ENCODE measurements around the gene DCP2.
"Not testable (repeated sequence)": the region's sequence is repeated elsewhere in the genome, so short reads cannot be mapped to it uniquely, and the experiment has no call there.

Gene DCP2

DNA sequence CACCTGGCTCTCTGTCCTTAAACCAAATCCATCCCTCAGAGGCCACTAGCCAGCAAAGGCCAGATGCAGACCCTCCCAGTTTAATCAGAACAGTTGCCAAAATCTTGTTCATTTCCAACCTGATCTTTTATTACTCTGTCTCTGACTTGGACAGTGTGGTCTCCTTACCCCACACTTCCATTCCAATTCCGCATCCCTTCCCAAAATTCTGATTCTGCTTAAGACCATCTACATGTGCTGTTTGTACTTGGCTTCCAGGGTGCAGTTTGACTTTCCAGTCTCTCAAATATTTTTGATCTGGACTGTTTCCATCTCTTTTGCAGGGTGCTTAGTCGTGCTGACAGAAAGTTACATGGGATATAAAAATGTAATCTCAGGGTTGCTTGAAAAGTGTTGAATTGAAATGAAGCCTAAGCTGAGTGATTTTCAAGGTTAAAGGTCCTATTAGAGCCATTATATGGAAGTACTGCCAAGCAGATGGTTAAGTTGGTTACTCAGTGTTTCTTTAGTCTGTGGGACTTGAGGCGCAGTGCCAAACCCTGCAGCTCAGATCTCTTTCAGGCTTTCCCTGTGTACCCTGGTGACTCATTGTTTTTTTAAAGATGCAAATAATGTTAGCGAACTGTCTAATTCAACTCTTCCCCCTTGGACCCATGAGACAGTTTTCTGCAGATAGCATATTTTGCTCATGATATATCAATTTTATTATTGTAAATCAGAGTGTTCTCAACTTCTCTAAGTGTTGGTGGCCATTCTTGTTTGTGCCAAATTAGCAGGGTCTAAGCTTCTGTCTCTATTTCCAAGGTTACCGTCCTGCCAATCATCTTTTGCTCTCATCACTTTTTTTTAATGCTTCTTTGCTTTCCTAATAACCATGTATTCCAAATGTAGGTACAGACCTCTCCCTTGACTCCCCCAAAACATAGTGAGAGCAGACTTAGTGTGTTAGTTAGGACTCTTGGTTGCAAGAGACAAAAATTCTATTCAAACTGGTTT, 18.2 kb upstream of the DCP2 start (continued):
- TF ChIP-seq ZBTB44 (tag by site-specific recombination; IDR thresholded peaks at IDR 0.05) (peak; percentile 44; the same call in 1 of the 2 replicates), ZNF335 (tag by site-specific recombination; conservative IDR thresholded peaks at IDR 0.05) (0 out of 2 replicates have a peak, but pooled peaks have one; percentile 20), ZNF366 (tag by site-specific recombination; conservative IDR thresholded peaks at IDR 0.05) (peak; percentile 35; the same call in 1 of the 2 replicates), ZNF266 (tag by site-specific recombination; IDR thresholded peaks at IDR 0.05; ENCODE audit: low read depth) (no peak), FEZF1 (tag by site-specific recombination; IDR thresholded peaks at IDR 0.05) (no peak), ZNF112 (tag by site-specific recombination; IDR thresholded peaks at IDR 0.05) (no peak), OSR2 (tag by site-specific recombination; IDR thresholded peaks at IDR 0.05) (peak; percentile 14; the same call in 1 of the 2 replicates), INSM2 (tag by site-specific recombination; IDR thresholded peaks at IDR 0.05) (no peak), KLF8 (tag by site-specific recombination; IDR thresholded peaks at IDR 0.05) (0 out of 2 replicates have a peak, but pooled peaks have one; percentile 26), ZNF114 (tag by site-specific recombination; IDR thresholded peaks at IDR 0.05) (no peak)
- TF ChIP-seq, protein P1, sequence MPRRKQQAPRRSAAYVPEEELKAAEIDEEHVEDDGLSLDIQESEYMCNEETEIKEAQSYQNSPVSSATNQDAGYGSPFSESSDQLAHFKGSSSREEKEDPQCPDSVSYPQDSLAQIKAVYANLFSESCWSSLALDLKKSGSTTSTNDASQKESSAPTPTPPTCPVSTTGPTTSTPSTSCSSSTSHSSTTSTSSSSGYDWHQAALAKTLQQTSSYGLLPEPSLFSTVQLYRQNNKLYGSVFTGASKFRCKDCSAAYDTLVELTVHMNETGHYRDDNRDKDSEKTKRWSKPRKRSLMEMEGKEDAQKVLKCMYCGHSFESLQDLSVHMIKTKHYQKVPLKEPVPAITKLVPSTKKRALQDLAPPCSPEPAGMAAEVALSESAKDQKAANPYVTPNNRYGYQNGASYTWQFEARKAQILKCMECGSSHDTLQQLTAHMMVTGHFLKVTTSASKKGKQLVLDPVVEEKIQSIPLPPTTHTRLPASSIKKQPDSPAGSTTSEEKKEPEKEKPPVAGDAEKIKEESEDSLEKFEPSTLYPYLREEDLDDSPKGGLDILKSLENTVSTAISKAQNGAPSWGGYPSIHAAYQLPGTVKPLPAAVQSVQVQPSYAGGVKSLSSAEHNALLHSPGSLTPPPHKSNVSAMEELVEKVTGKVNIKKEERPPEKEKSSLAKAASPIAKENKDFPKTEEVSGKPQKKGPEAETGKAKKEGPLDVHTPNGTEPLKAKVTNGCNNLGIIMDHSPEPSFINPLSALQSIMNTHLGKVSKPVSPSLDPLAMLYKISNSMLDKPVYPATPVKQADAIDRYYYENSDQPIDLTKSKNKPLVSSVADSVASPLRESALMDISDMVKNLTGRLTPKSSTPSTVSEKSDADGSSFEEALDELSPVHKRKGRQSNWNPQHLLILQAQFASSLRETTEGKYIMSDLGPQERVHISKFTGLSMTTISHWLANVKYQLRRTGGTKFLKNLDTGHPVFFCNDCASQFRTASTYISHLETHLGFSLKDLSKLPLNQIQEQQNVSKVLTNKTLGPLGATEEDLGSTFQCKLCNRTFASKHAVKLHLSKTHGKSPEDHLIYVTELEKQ (tag by site-specific recombination; IDR thresholded peaks at IDR 0.05; ENCODE audit: borderline replicate concordance): 0 out of 2 replicates have a peak, but pooled peaks have one; percentile 41

DNA sequence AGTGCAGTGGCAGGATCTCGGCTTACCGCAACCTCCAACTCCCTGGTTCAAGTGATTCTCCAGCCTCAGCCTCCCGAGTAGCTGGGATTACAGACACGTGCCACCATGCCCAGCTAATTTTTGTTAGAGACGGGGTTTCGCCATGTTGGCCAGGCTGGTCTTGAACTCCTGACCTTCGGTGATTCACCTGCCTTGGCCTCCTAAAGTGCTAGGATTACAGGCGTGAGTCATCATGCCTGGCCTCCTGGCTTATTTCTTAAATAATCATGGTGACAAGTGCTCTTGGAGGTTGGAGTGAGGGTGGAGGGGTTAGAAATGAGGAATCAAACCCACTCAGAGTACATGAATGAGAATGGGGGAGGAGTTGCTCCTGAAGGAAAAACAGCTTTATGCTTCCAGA, 16.7 kb upstream of the DCP2 start:
- H3K9me3 ChIP-seq (ENCODE audit: control insufficient read depth, insufficient read depth, low read depth, low read length); H3K27ac ChIP-seq (ENCODE audit: extremely low read depth, low read depth, low read length); H3K36me3 ChIP-seq (ENCODE audit: control insufficient read depth in 2 of 2, insufficient read depth in 1 of 2, low read length in 2 of 2); H3K4me3 ChIP-seq (ENCODE audit: low read depth, low read length); CTCF ChIA-PET: not testable (repeated sequence)
- POLR2A ChIA-PET: interaction anchor here (1.6 to 3.9 kb wide), 2 partner anchors 16 to 38 kb away, joined by 6 to 23 read pairs; partner anchors contain the start of genes DCP2 and REEP5
- peaks cover 14% of the 10 kb centered on the region for H3K4me1 ChIP-seq (ENCODE audit: control insufficient read depth, insufficient read depth, low read length)
- TF ChIP-seq YY2 (tag by site-specific recombination; IDR thresholded peaks at IDR 0.05): peak; percentile 61
- peak; percentile 60; the same call in 1 of the 2 replicates for TF ChIP-seq ZNF629 (tag by site-specific recombination; IDR thresholded peaks at IDR 0.05)
- TF ChIP-seq ZNF2 (tag by site-specific recombination; IDR thresholded peaks at IDR 0.05): 0 out of 2 replicates have a peak, but pooled peaks have one; percentile 51
- TF ChIP-seq ZNF398 (tag by site-specific recombination; IDR thresholded peaks at IDR 0.05): peak; percentile 35; the same call in 1 of the 2 replicates
- TF ChIP-seq BCL11A (tag by site-specific recombination; IDR thresholded peaks at IDR 0.05; ENCODE audit: low read depth): peak; percentile 40; the same call in 1 of the 2 replicates
- TF ChIP-seq EGR2 (tag by site-specific recombination; IDR thresholded peaks at IDR 0.05; ENCODE audit: low read depth): peak; percentile 46; the same call in 1 of the 2 replicates
- TF ChIP-seq, protein P2, sequence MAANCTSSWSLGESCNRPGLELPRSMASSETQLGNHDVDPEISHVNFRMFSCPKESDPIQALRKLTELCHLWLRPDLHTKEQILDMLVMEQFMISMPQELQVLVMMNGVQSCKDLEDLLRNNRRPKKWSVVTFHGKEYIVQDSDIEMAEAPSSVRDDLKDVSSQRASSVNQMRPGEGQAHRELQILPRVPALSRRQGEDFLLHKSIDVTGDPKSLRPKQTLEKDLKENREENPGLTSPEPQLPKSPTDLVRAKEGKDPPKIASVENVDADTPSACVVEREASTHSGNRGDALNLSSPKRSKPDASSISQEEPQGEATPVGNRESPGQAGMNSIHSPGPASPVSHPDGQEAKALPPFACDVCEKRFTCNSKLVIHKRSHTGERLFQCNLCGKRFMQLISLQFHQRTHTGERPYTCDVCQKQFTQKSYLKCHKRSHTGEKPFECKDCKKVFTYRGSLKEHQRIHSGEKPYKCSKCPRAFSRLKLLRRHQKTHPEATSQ (tag by site-specific recombination; IDR thresholded peaks at IDR 0.05): peak; percentile 7; the same call in 1 of the 2 replicates
- TF ChIP-seq, protein P3, sequence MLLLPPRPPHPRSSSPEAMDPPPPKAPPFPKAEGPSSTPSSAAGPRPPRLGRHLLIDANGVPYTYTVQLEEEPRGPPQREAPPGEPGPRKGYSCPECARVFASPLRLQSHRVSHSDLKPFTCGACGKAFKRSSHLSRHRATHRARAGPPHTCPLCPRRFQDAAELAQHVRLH (tag by site-specific recombination; IDR thresholded peaks at IDR 0.05): peak; percentile 9; the same call in 1 of the 2 replicates
- peak; percentile 53 for TF ChIP-seq ZFHX2 (tag by site-specific recombination; conservative IDR thresholded peaks at IDR 0.05)
- TF ChIP-seq, protein P4, sequence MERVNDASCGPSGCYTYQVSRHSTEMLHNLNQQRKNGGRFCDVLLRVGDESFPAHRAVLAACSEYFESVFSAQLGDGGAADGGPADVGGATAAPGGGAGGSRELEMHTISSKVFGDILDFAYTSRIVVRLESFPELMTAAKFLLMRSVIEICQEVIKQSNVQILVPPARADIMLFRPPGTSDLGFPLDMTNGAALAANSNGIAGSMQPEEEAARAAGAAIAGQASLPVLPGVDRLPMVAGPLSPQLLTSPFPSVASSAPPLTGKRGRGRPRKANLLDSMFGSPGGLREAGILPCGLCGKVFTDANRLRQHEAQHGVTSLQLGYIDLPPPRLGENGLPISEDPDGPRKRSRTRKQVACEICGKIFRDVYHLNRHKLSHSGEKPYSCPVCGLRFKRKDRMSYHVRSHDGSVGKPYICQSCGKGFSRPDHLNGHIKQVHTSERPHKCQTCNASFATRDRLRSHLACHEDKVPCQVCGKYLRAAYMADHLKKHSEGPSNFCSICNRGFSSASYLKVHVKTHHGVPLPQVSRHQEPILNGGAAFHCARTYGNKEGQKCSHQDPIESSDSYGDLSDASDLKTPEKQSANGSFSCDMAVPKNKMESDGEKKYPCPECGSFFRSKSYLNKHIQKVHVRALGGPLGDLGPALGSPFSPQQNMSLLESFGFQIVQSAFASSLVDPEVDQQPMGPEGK (tag by site-specific recombination; IDR thresholded peaks at IDR 0.05): 0 out of 2 replicates have a peak, but pooled peaks have one; percentile 36

Measured in HEK293 (cell line).